Fibroblast of mammary gland (primary cell): Measurements from ENCODE around the gene AFF3.

Source experiments
- DNase-seq: peaks from one replicate; pipeline ENCODE4 v3.0.0-alpha.2; 2010; ENCODE audit warnings: low read depth
- H3K4me3 ChIP-seq: 2 replicates; pipeline ENCODE4 v1.5.1; 2011; ENCODE audit warnings: low read depth, mild to moderate bottlenecking, low read length, moderate library complexity; ENCODE audit not compliant: control insufficient read depth
- TF ChIP-seq, protein P1 (sequence below): conservative IDR thresholded peaks from 2 replicates; pipeline ENCODE4 v1.5.1; 2011; ENCODE audit warnings: low read depth, low read length, inconsistent platforms; ENCODE audit not compliant: control insufficient read depth, insufficient read depth

AFF3 gene

DNA sequence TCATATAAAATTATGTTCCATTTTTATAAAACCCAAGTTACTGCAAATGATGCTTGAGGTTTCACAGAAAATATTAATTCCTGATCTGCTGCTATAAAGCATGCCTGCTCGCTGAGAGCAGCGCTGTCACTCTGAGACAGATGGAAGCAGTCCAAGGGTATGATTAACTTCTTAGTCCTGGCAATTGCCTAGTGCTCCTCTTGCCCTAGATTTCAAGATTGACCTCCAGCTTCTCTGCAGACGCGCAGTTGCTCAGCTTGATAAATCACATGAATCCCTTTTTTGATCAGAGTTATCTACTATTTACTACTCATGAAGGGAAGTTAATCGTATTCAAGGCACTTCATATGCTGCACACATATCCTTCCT is 498.0 kb downstream of the AFF3 start:
- peak; percentile 59 for DNase-seq
- TF ChIP-seq, protein P1, sequence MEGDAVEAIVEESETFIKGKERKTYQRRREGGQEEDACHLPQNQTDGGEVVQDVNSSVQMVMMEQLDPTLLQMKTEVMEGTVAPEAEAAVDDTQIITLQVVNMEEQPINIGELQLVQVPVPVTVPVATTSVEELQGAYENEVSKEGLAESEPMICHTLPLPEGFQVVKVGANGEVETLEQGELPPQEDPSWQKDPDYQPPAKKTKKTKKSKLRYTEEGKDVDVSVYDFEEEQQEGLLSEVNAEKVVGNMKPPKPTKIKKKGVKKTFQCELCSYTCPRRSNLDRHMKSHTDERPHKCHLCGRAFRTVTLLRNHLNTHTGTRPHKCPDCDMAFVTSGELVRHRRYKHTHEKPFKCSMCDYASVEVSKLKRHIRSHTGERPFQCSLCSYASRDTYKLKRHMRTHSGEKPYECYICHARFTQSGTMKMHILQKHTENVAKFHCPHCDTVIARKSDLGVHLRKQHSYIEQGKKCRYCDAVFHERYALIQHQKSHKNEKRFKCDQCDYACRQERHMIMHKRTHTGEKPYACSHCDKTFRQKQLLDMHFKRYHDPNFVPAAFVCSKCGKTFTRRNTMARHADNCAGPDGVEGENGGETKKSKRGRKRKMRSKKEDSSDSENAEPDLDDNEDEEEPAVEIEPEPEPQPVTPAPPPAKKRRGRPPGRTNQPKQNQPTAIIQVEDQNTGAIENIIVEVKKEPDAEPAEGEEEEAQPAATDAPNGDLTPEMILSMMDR: no peak
- no peak overlapping the region for H3K4me3 ChIP-seq

DNA sequence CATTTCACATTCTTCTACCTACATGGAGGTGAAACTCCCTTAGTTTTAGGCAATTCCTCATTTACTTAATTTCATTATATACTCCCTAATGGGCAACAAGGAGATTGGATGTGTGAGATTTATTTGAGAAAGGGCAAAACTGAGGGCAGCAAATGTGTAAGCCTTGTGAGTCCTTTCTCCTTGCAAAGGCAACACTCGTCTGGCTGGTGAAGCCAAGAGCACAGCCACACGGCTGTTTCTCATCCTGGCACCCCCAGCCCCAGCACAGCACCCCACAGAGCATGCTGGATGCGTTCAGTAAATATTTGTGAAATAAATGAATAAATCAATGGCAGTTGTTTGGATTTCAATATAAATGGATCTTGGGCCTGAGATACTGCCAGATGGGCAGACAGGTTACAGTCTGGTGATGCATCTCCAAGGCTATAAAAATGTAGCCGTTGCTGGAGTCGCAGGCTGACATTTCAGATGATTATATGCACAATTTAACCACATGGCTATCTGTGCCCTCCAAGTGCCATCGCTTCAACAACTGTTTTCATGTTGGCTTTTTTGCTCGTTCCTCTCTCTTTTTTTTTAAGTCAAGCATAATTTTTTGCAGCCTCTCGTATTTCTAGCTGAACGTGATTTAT is 498.5 kb downstream of the AFF3 start:
- DNase-seq: no peak
- no peak overlapping the region for H3K4me3 ChIP-seq
- TF ChIP-seq, protein P1: no peak

- TF ChIP-seq, protein P1: no peak
- no peak overlapping the region for H3K4me3 ChIP-seq
- DNase-seq: no peak
Observed at GRCh38 chr2:99641999-99642398, 500.4 kb downstream of the AFF3 start.

GRCh38 chr2:99640635-99641151 is 501.7 kb downstream of the AFF3 start:
- TF ChIP-seq, protein P1: no peak
- no peak for DNase-seq
- no peak overlapping the region for H3K4me3 ChIP-seq

DNA sequence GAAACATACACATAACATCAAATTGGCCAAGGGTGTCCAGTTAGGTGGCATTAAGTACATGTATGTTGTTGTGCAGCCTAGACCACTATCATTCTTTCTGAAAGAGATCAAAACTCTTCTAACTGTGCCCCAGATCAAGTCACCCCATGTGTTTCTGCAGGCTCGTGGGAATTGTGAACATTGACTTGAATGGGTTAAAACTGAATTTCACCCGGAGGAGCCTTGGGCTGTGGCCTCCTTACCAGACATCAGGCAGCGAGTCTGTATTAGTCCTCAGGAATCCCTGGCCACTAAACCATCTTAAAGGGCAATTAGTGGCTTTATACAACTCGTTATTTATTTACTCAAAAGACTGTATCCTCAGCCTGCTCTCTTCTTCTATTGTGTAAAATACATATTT is 503.6 kb downstream of the AFF3 start:
- TF ChIP-seq, protein P1: no peak
- no peak overlapping the region for H3K4me3 ChIP-seq
- DNase-seq: no peak

- TF ChIP-seq, protein P1: no peak
- H3K4me3 ChIP-seq: no peak overlapping the region
- no peak for DNase-seq
Observed at GRCh38 chr2:99637159-99637697, 505.2 kb downstream of the AFF3 start.
